ENCODE measurements around the gene MVP.
"Not testable (repeated sequence)": the region's sequence is repeated elsewhere in the genome, so short reads cannot be mapped to it uniquely, and the experiment has no call there.

Gene MVP

DNA sequence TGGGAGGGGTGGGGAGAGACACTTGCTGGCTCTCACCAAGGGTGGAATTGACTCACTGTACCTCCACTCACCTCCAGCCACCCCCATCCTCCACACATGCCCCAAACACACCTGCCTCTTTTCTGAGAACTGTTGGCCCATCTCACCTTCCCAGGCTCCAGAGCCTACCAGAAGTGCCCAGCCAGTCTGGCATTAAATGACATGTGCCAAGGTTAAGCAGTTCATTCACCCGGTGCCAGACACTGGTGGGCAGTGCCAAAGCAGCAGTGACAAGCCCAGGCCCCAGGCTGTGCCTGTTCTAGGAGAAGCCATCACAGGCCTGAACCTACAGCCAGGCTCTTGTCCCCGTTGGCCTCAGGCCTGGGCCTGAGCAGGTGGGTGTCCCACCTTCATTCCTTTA, 11.2 kb downstream of the MVP start:
- H3K27me3 Mint-ChIP-seq, result no peaks in the 10 kb centered on the region
- peaks cover 6% of the 10 kb centered on the region for H3K4me1 Mint-ChIP-seq (ENCODE audit: low read depth)
- H3K4me3 Mint-ChIP-seq, result no peak overlapping the region
- no peaks in the 10 kb centered on the region for H3K9me3 Mint-ChIP-seq
- intact Hi-C loops (cut with micrococcal nuclease), result no loop called here
- H3K36me3 Mint-ChIP-seq (ENCODE audit: low read depth), result peaks cover 82% of the 10 kb centered on the region
- H3K27ac Mint-ChIP-seq, result no peak overlapping the region

DNA sequence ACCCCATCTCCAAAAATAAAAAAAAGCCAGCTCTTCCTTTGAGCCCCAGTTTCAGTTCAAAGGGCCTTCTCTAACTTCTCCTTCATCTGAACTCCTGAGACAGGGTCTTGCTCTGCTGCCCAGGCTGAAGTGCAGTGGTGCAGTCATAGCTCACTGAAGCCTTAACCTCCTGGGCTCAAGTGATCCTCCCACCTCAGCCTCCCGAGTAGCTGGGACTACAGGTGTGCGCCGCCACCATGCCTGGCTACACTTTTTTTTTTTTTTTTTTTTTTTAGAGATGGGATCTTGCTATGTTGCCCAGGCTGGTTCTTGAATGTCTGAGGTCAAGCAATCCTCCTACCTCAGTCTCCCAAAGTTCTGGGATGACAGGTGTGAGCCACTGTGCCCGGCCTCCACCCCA, 13.0 kb downstream of the MVP start:
- H3K9me3 Mint-ChIP-seq; H3K4me3 Mint-ChIP-seq; intact Hi-C loops (cut with micrococcal nuclease); H3K4me1 Mint-ChIP-seq (ENCODE audit: low read depth); H3K27me3 Mint-ChIP-seq; H3K27ac Mint-ChIP-seq: not testable (repeated sequence)
- peaks cover 92% of the 10 kb centered on the region for H3K36me3 Mint-ChIP-seq (ENCODE audit: low read depth)

GRCh38 chr16:29834079-29834478, 13.8 kb downstream of the MVP start:
- H3K9me3 Mint-ChIP-seq, result no peaks in the 10 kb centered on the region
- H3K36me3 Mint-ChIP-seq (ENCODE audit: low read depth), result peaks cover 100% of the 10 kb centered on the region
- H3K27ac Mint-ChIP-seq, result no peak overlapping the region

GRCh38 chr16:29835926-29836325, 15.7 kb downstream of the MVP start:
- Mint-ChIP-seq H3K36me3 (ENCODE audit: low read depth) (peaks cover 100% of the 10 kb centered on the region), H3K27ac (no peak overlapping the region), H3K27me3 (no peaks in the 10 kb centered on the region)

More at GRCh38 chr16:29834079-29834478, 13.8 kb downstream of the MVP start:
- intact Hi-C loops (cut with micrococcal nuclease), result no loop called here
- H3K27me3 Mint-ChIP-seq, result no peaks in the 10 kb centered on the region
- no peaks in the 10 kb centered on the region for H3K4me1 Mint-ChIP-seq (ENCODE audit: low read depth)
- H3K4me3 Mint-ChIP-seq, result no peak overlapping the region

GRCh38 chr16:29836623-29837022, 16.4 kb downstream of the MVP start:
- no peaks in the 10 kb centered on the region for H3K27me3 Mint-ChIP-seq
- H3K4me1 Mint-ChIP-seq (ENCODE audit: low read depth), result no peaks in the 10 kb centered on the region
- intact Hi-C loops (cut with micrococcal nuclease), result no loop called here
- peaks cover 100% of the 10 kb centered on the region for H3K36me3 Mint-ChIP-seq (ENCODE audit: low read depth)
- no peak overlapping the region for H3K27ac Mint-ChIP-seq
- H3K9me3 Mint-ChIP-seq, result no peaks in the 10 kb centered on the region
- H3K4me3 Mint-ChIP-seq, result no peak overlapping the region

More at GRCh38 chr16:29835926-29836325, 15.7 kb downstream of the MVP start:
- Mint-ChIP-seq H3K9me3 (no peaks in the 10 kb centered on the region), H3K4me1 (ENCODE audit: low read depth) (no peaks in the 10 kb centered on the region), H3K4me3 (no peak overlapping the region)
- intact Hi-C loops (cut with micrococcal nuclease), result no loop called here

DNA sequence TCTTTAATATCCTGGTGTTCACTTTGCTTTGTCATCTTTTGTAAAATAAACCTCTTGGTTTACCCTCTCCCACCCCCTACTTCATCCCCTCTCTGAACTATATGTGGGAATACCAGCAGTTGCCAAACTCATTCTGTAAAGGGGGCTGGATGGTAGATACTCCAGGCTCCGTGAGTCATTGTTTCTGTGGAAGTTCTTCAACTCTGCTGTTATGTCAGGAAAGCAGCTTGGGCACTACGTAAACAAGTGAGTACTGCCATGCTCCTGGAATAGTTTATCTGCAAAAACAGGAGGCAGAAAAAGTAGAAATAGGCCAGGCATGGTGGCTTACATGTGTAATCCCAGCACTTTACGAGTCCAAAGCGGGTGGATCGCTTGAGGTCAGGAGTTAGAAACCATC, 17.6 kb downstream of the MVP start:
- Mint-ChIP-seq H3K27ac (no peak overlapping the region), H3K27me3 (no peaks in the 10 kb centered on the region), H3K36me3 (ENCODE audit: low read depth) (peaks cover 100% of the 10 kb centered on the region), H3K4me3 (no peak overlapping the region), H3K9me3 (no peaks in the 10 kb centered on the region), H3K4me1 (ENCODE audit: low read depth) (peaks cover 3% of the 10 kb centered on the region)
- intact Hi-C loops (cut with micrococcal nuclease), result no loop called here

DNA sequence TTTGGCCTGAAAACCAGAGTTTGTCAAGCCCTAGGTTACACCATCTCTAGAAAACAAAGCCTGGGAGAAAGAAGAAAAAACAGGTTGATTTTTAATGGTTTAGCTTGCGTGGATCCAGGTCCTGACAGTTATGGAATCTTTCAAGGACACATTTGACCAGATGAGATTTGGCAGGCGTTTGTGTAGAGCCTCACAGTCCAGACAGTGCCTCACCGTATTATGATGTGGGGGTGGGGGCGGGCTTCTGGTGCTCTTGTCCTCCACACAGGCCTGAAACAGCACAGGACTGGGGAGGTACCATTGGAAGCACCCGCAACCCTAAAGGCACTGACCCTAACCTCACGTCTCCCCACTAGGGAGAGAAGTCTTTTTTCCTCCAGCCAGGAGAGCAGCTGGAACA, 19.6 kb downstream of the MVP start:
- Mint-ChIP-seq H3K4me3 (no peak overlapping the region), H3K4me1 (ENCODE audit: low read depth) (peaks cover 10% of the 10 kb centered on the region), H3K36me3 (ENCODE audit: low read depth) (peaks cover 100% of the 10 kb centered on the region), H3K27ac (no peak overlapping the region), H3K27me3 (no peaks in the 10 kb centered on the region), H3K9me3 (no peaks in the 10 kb centered on the region)
- intact Hi-C loops (cut with micrococcal nuclease), result no loop called here

- H3K9me3 Mint-ChIP-seq, result no peaks in the 10 kb centered on the region
- peaks cover 100% of the 10 kb centered on the region for H3K36me3 Mint-ChIP-seq (ENCODE audit: low read depth)
- H3K27ac Mint-ChIP-seq, result no peak overlapping the region
- H3K4me1 Mint-ChIP-seq (ENCODE audit: low read depth), result peaks cover 10% of the 10 kb centered on the region
- intact Hi-C loops (cut with micrococcal nuclease), result no loop called here
- no peaks in the 10 kb centered on the region for H3K27me3 Mint-ChIP-seq
- no peak overlapping the region for H3K4me3 Mint-ChIP-seq
Measured at GRCh38 chr16:29840240-29840639, 20.0 kb downstream of the MVP start.

DNA sequence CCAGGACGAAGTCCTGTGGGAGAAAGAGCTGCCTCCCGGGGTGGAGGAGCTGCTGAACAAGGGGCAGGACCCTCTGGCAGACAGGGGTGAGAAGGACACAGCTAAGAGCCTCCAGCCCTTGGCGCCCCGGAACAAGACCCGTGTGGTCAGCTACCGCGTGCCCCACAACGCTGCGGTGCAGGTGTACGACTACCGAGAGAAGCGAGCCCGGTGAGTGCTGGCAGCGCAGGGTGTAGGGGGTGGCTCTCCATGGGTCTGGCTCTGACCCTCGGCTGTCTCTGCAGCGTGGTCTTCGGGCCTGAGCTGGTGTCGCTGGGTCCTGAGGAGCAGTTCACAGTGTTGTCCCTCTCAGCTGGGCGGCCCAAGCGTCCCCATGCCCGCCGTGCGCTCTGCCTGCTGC, 21.4 kb downstream of the MVP start:
- peaks cover 100% of the 10 kb centered on the region for H3K36me3 Mint-ChIP-seq (ENCODE audit: low read depth)
- no peaks in the 10 kb centered on the region for H3K9me3 Mint-ChIP-seq

DNA sequence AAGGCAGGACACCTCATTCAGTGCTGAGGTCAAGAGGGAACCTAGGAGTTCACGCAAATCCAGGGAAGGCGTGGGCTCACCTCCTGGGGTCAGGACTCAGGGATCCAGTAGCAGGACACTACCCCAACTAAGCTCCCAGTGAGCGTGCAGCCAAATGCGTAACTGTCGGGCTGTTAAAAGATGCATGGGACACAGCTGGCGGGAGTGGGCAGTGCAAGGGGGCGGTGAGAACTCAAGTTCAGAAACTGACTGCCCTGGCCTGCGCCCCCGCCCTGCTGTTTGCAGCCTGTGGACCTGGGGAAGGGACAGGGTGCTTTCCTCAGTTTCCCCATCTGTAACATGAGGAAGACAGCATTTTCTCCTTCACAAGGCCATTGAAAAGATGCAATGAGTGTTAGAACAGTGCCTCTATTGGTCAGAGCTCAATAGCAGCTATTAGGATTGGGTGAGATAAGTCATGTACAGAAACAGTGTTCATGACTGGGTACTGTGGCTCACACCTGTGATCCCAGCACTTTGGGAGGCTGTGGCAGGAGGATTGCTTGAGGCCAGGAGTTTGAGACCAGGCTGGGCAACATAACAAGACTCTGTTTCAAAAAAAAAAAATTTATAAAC, 22.6 kb downstream of the MVP start:
- intact Hi-C loops (cut with micrococcal nuclease), result no loop called here
- peaks cover 10% of the 10 kb centered on the region for H3K4me1 Mint-ChIP-seq (ENCODE audit: low read depth)
- no peaks in the 10 kb centered on the region for H3K9me3 Mint-ChIP-seq
- peak overlapping the region; percentile 52 for H3K27ac Mint-ChIP-seq
- peaks cover 100% of the 10 kb centered on the region for H3K36me3 Mint-ChIP-seq (ENCODE audit: low read depth)
- no peaks in the 10 kb centered on the region for H3K27me3 Mint-ChIP-seq
- no peak overlapping the region for H3K4me3 Mint-ChIP-seq

More for the DNA sequence above, 21.4 kb downstream of the MVP start:
- intact Hi-C loops (cut with micrococcal nuclease), result no loop called here
- H3K27me3 Mint-ChIP-seq, result no peaks in the 10 kb centered on the region
- H3K27ac Mint-ChIP-seq, result no peak overlapping the region
- H3K4me3 Mint-ChIP-seq, result no peak overlapping the region
- peaks cover 10% of the 10 kb centered on the region for H3K4me1 Mint-ChIP-seq (ENCODE audit: low read depth)

DNA sequence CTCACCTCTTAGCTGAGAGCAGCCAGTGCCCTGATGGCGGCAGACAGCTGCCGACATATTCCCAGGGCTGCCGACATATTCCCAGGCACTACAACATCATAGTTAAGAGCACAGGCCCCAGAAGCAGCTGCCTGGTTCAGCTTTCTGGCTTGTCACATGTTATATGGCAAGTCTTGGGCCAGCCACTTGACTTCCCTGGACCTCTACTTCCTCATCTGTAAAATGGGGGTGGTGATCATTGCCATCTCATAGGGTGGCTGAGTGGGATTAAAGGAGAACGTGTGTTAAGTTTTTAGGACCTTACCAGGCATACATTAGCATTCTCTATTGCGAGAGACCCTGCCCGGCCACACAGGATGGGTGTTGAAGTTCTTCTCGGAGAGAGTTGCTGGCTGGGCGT, 23.7 kb downstream of the MVP start:
- no peak overlapping the region for H3K4me3 Mint-ChIP-seq
- H3K27me3 Mint-ChIP-seq, result no peaks in the 10 kb centered on the region
- intact Hi-C loops (cut with micrococcal nuclease), result no loop called here
- H3K9me3 Mint-ChIP-seq, result no peaks in the 10 kb centered on the region
- peaks cover 100% of the 10 kb centered on the region for H3K36me3 Mint-ChIP-seq (ENCODE audit: low read depth)
- no peak overlapping the region for H3K27ac Mint-ChIP-seq
- H3K4me1 Mint-ChIP-seq (ENCODE audit: low read depth), result peaks cover 10% of the 10 kb centered on the region

GRCh38 chr16:29844575-29845331, 24.5 kb downstream of the MVP start:
- H3K4me3 Mint-ChIP-seq, result no peak overlapping the region
- no peaks in the 10 kb centered on the region for H3K27me3 Mint-ChIP-seq
- peaks cover 10% of the 10 kb centered on the region for H3K4me1 Mint-ChIP-seq (ENCODE audit: low read depth)
- H3K36me3 Mint-ChIP-seq (ENCODE audit: low read depth), result peaks cover 100% of the 10 kb centered on the region
- no peaks in the 10 kb centered on the region for H3K9me3 Mint-ChIP-seq
- intact Hi-C loops (cut with micrococcal nuclease), result no loop called here
- no peak overlapping the region for H3K27ac Mint-ChIP-seq

- Mint-ChIP-seq H3K4me3 (no peak overlapping the region), H3K9me3 (no peaks in the 10 kb centered on the region), H3K4me1 (ENCODE audit: low read depth) (peaks cover 18% of the 10 kb centered on the region), H3K27ac (no peak overlapping the region), H3K36me3 (ENCODE audit: low read depth) (peaks cover 100% of the 10 kb centered on the region), H3K27me3 (no peaks in the 10 kb centered on the region)
- intact Hi-C loops (cut with micrococcal nuclease), result no loop called here
Measured at GRCh38 chr16:29845656-29846055, 25.4 kb downstream of the MVP start.

DNA sequence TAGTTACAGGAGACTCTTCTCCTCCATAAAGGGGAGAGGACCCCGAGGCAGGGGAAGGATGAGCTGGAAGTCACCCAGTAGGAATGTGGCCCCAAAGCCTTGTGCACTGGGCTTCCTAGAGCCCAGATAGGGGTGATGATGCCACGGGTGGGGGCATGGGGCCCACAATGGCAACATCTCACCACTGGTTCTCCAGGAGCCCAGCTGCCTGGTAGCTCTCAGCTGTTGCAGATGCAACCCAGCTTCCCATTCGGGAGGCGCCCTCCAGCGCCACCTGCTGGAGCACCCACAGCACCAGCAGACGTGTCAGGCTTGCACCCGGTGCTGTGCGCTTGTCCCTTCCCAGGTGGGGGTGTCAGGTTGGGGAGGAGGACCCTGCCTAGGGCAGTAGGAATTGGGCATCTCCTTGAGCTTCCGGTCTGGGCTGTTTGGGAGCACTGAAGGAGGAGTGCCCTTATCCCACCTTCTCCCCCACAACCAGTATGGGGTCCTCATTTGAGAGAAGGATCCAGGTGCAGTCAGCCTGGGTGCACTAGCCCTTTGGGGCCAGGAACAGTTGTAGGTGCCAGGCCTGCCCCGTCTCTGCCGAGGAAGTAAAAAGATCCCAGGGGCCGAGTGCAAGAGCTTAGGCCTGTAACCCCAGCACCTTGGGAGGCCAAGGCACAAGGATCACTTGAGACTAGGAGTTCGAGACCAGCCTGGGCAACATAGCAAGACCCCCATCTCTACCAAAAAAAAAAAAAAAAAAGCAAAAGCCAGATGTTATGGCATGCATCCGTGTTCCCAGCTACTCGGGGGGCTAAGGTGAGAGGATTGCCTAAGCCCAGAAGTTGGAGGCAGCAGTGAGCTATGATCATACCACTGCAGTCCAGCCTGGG, 28.4 kb downstream of the MVP start:
- Mint-ChIP-seq H3K4me3 (no peak overlapping the region), H3K36me3 (ENCODE audit: low read depth) (peaks cover 73% of the 10 kb centered on the region), H3K4me1 (ENCODE audit: low read depth) (peaks cover 14% of the 10 kb centered on the region), H3K27ac (no peak overlapping the region), H3K9me3 (no peaks in the 10 kb centered on the region), H3K27me3 (no peaks in the 10 kb centered on the region)
- intact Hi-C loops (cut with micrococcal nuclease), result loop anchor here (2.0 kb wide), 1 partner anchor 156 kb away; no protein-coding TSS in a partner anchor

All from dendritic cell treated with granulocyte-macrophage colony-stimulating factor and Interleukin-4, amounts not matched to agents 40 ng/mL and 50 ng/mL, for 4 days (primary cell).